ENCODE measurements around the gene MAPT.

DNA sequence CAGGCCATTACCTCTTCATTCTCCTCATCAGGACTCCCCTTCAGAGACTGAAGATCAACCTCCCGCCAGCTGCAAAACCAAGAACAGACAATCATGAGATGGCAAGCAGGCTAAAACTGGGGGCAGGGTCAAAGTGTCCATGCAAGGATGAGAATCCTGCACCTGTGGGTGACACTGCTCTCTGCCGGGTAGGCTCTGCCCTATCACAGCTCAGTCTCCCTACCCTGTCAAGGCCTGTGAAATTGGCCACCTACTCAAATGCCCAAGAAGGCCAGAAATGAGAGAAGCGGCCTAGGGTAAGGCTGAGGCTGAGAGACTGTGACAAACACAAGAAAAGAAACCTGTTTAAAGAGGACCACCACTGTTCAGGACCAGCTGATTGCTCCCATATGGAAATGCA is 139.0 kb downstream of the MAPT start:
- no peak for TF ChIP-seq POLR2A (IDR thresholded peaks at IDR 0.05)
- TF ChIP-seq EP300 (IDR thresholded peaks at IDR 0.05), result no peak
- TF ChIP-seq, protein P1, sequence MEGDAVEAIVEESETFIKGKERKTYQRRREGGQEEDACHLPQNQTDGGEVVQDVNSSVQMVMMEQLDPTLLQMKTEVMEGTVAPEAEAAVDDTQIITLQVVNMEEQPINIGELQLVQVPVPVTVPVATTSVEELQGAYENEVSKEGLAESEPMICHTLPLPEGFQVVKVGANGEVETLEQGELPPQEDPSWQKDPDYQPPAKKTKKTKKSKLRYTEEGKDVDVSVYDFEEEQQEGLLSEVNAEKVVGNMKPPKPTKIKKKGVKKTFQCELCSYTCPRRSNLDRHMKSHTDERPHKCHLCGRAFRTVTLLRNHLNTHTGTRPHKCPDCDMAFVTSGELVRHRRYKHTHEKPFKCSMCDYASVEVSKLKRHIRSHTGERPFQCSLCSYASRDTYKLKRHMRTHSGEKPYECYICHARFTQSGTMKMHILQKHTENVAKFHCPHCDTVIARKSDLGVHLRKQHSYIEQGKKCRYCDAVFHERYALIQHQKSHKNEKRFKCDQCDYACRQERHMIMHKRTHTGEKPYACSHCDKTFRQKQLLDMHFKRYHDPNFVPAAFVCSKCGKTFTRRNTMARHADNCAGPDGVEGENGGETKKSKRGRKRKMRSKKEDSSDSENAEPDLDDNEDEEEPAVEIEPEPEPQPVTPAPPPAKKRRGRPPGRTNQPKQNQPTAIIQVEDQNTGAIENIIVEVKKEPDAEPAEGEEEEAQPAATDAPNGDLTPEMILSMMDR (IDR thresholded peaks at IDR 0.05), result no peak
- TF ChIP-seq POLR2AphosphoS5 (IDR thresholded peaks at IDR 0.05), result no peak
